GM23248 (cell line): ENCODE results near the gene SEMA3B. TPM values are rescaled to one million over a fixed set of nuclear protein-coding genes. Genes with fewer than 3 reads are reported as not detected.
A peak's percentile ranks its signal among the peaks of the same experiment; 100 is the strongest.
"Not testable (repeated sequence)": the region's sequence is repeated elsewhere in the genome, so short reads cannot be mapped to it uniquely, and the experiment has no call there.

ENCODE experiments used
- DNase-seq: peaks from one replicate; pipeline ENCODE4 v3.0.0-alpha.2; 2015
- H2AFZ ChIP-seq: fragments of 200-600 bp; sonication (generic); 2 replicates; pipeline ENCODE4 v1.6.1; 2016; ENCODE audit warnings: antibody characterized with exemption
- H3F3A ChIP-seq: fragments of 200-600 bp; sonication (generic); 2 replicates; pipeline ENCODE4 v1.6.1; 2016; ENCODE audit warnings: mild to moderate bottlenecking, antibody characterized with exemption, mixed run types; ENCODE audit not compliant: insufficient read depth
- H3K27ac ChIP-seq: fragments of 200-600 bp; sonication (generic); 2 replicates; pipeline ENCODE4 v1.5.1; 2016; ENCODE audit warnings: mild to moderate bottlenecking
- H3K27me3 ChIP-seq: fragments of 200-600 bp; sonication (generic); replicated peaks from 2 replicates; pipeline ENCODE4 v1.6.1; 2016; ENCODE audit warnings: mild to moderate bottlenecking; ENCODE audit not compliant: insufficient read depth
- H3K36me3 ChIP-seq: fragments of 200-600 bp; sonication (generic); 2 replicates; pipeline ENCODE4 v1.6.1; 2016; ENCODE audit warnings: low read depth, mild to moderate bottlenecking
- H3K4me1 ChIP-seq: fragments of 200-600 bp; sonication (generic); 2 replicates; pipeline ENCODE4 v1.6.1; 2016; ENCODE audit warnings: mild to moderate bottlenecking; ENCODE audit not compliant: insufficient read depth
- H3K4me2 ChIP-seq: fragments of 200-600 bp; sonication (generic); one replicate; pipeline ENCODE4 v1.6.1; 2016; ENCODE audit warnings: mild to moderate bottlenecking; ENCODE audit not compliant: unreplicated experiment
- H3K4me3 ChIP-seq: fragments of 200-600 bp; sonication (generic); 2 replicates; pipeline ENCODE4 v1.5.1; 2016; ENCODE audit warnings: mild to moderate bottlenecking
- H3K79me2 ChIP-seq: fragments of 200-600 bp; sonication (generic); 2 replicates; pipeline ENCODE4 v1.6.1; 2016; ENCODE audit warnings: mild to moderate bottlenecking; ENCODE audit not compliant: insufficient read depth
- H3K9ac ChIP-seq: fragments of 200-600 bp; sonication (generic); 2 replicates; pipeline ENCODE4 v1.6.1; 2016; ENCODE audit warnings: mild to moderate bottlenecking
- H3K9me2 ChIP-seq: fragments of 200-600 bp; sonication (generic); 2 replicates; pipeline ENCODE4 v1.6.1; 2016; ENCODE audit warnings: mixed run types, mild to moderate bottlenecking, moderate library complexity; ENCODE audit not compliant: insufficient read depth
- H3K9me3 ChIP-seq: fragments of 200-600 bp; sonication (generic); one replicate; pipeline ENCODE4 v1.6.1; 2017; ENCODE audit warnings: low read depth
- H4K20me1 ChIP-seq: fragments of 200-600 bp; sonication (generic); 2 replicates; pipeline ENCODE4 v1.6.0; 2016; ENCODE audit not compliant: insufficient read depth
- EZH2 ChIP-seq: fragments of 200-600 bp; sonication (generic); IDR thresholded peaks from 2 replicates; pipeline ENCODE4 v1.6.1; 2018; ENCODE audit warnings: antibody characterized with exemption, mild to moderate bottlenecking; ENCODE audit not compliant: insufficient read depth, poor library complexity, severe bottlenecking
- EZH2phosphoT487 ChIP-seq: fragments of 200-600 bp; sonication (generic); IDR thresholded peaks from 2 replicates; pipeline ENCODE4 v1.6.1; 2018; ENCODE audit warnings: antibody characterized with exemption, moderate library complexity, mild to moderate bottlenecking, low read depth; ENCODE audit not compliant: insufficient read depth
- WGBS, 2 experiments: methylation state at CpG; one replicate each; pipeline ENCODE4 v1.1.6; 2015 to 2017; ENCODE audit warnings: low lambda C conversion rate in 2 of 2, low coverage in 1 of 2; ENCODE audit errors: missing lambda C conversion rate in 2 of 2; 5-methylcytosine and 5-hydroxymethylcytosine counted together
- in situ Hi-C: fragments of 300-500 bp; cut with MboI; formaldehyde crosslinking; loops from 2 replicates; pipeline ENCODE4 v1.15.0; 2020
- polyA plus RNA-seq: library from polyadenylated mRNA; unstranded; fragments of >200 nt; fragmentation: Nextera tagmentation; extraction: Ambion mirVana; gene quantifications from 2 replicates; pipeline ENCODE4 v1.2.1, GENCODE V29; 2016
- total RNA-seq: library from RNA; depleted of rRNA; stranded (reverse); fragments of >200 nt; shearing (Covaris generic); gene quantifications from 2 replicates; pipeline ENCODE4 v1.2.3, GENCODE V29; 2014

SEMA3B gene
- total and polyA plus RNA-seq, 2 experiments from 2014 or later = 7.6 to 8.8 TPM

- Histone ChIP-seq H3K4me2 (no peak overlapping the region), H3K79me2 (peaks cover 29% of the 10 kb centered on the region), H3K27me3 (no peaks in the 10 kb centered on the region), H2AFZ (no peak overlapping the region), H3K27ac (peak overlapping the region; percentile 53), H3K9me2 (no peaks in the 10 kb centered on the region), H3K4me3 (no peak overlapping the region), H3K36me3 (peaks cover 13% of the 10 kb centered on the region), H3K9ac (peak overlapping the region; percentile 84), H3F3A (peaks cover 6% of the 10 kb centered on the region; the same call in 1 of the 2 replicates), H4K20me1 (no peaks in the 10 kb centered on the region), H3K9me3 (no peaks in the 10 kb centered on the region), H3K4me1 (peaks cover 13% of the 10 kb centered on the region)
- no peak for TF ChIP-seq EZH2
- DNase-seq = no peak
- 58 to 64% methylated on average over 18 of the region's 18 CpGs for WGBS, 2 experiments
- in situ Hi-C loops = no loop called here
These were observed 9.4 kb upstream of the SEMA3B start for GRCh38 chr3:50259432-50260026.

GRCh38 chr3:50260027-50260941 is 8.7 kb upstream of the SEMA3B start:
- TF ChIP-seq EZH2 (no peak), EZH2phosphoT487 (no peak)

GRCh38 chr3:50260942-50261441 is 8.0 kb upstream of the SEMA3B start:
- peak overlapping the region; percentile 67 for H3K4me3 ChIP-seq
- peak overlapping the region; percentile 64 for H3K27ac ChIP-seq
- peaks cover 19% of the 10 kb centered on the region for H3K4me1 ChIP-seq
- 51 to 59% methylated on average over 5 of the region's 5 CpGs for WGBS, 2 experiments
- H3K79me2 ChIP-seq = peaks cover 17% of the 10 kb centered on the region
- peaks cover 13% of the 10 kb centered on the region for H3K36me3 ChIP-seq
- no peak overlapping the region for H2AFZ ChIP-seq
- TF ChIP-seq EZH2 (no peak), EZH2phosphoT487 (no peak)
- peak overlapping the region; percentile 71 for H3K4me2 ChIP-seq
- DNase-seq = no peak
- H4K20me1 ChIP-seq = no peaks in the 10 kb centered on the region
- H3K9me3 ChIP-seq = no peaks in the 10 kb centered on the region
- in situ Hi-C loops = no loop called here
- peaks cover 6% of the 10 kb centered on the region; the same call in 1 of the 2 replicates for H3F3A ChIP-seq
- H3K27me3 ChIP-seq = no peaks in the 10 kb centered on the region
- H3K9ac ChIP-seq = peak overlapping the region; percentile 84
- no peaks in the 10 kb centered on the region for H3K9me2 ChIP-seq

More at GRCh38 chr3:50260027-50260941, 8.7 kb upstream of the SEMA3B start:
- H3F3A ChIP-seq = peaks cover 6% of the 10 kb centered on the region; the same call in 1 of the 2 replicates
- peaks cover 22% of the 10 kb centered on the region for H3K79me2 ChIP-seq
- peaks cover 18% of the 10 kb centered on the region for H3K4me1 ChIP-seq
- peak; percentile 95 for DNase-seq
- peak overlapping the region; percentile 43; the same call in 1 of the 2 replicates for H2AFZ ChIP-seq
- H3K9me2 ChIP-seq = no peaks in the 10 kb centered on the region
- peaks cover 13% of the 10 kb centered on the region for H3K36me3 ChIP-seq
- H3K9me3 ChIP-seq = no peaks in the 10 kb centered on the region
- H3K27me3 ChIP-seq = no peaks in the 10 kb centered on the region
- peak overlapping the region; percentile 64 for H3K27ac ChIP-seq
- H3K4me3 ChIP-seq = peak overlapping the region; percentile 67
- no peaks in the 10 kb centered on the region for H4K20me1 ChIP-seq
- in situ Hi-C loops = no loop called here
- peak overlapping the region; percentile 71 for H3K4me2 ChIP-seq
- 4 to 5% methylated on average over 36 to 55 of the region's 70 CpGs for WGBS, 2 experiments
- H3K9ac ChIP-seq = peak overlapping the region; percentile 84

- Histone ChIP-seq H3K36me3 (peaks cover 10% of the 10 kb centered on the region), H3K79me2 (peaks cover 12% of the 10 kb centered on the region), H2AFZ (no peak overlapping the region), H3K27ac (no peak overlapping the region), H3K4me1 (peaks cover 19% of the 10 kb centered on the region), H3K4me3 (no peak overlapping the region), H4K20me1 (no peaks in the 10 kb centered on the region), H3K27me3 (no peaks in the 10 kb centered on the region), H3K9ac (peak overlapping the region; percentile 84), H3F3A (peaks cover 6% of the 10 kb centered on the region; the same call in 1 of the 2 replicates), H3K4me2 (no peak overlapping the region), H3K9me2 (no peaks in the 10 kb centered on the region), H3K9me3 (no peaks in the 10 kb centered on the region)
- WGBS, 2 experiments = 23 to 24% methylated on average over 2 of the region's 2 CpGs
- TF ChIP-seq EZH2 (no peak), EZH2phosphoT487 (no peak)
- in situ Hi-C loops = no loop called here
- DNase-seq = no peak
These were observed 7.4 kb upstream of the SEMA3B start for GRCh38 chr3:50261505-50261904.

GRCh38 chr3:50262200-50262599 is 6.7 kb upstream of the SEMA3B start:
- H3K9ac ChIP-seq, H4K20me1 ChIP-seq, H3K4me3 ChIP-seq, H3K27ac ChIP-seq, H2AFZ ChIP-seq, H3K9me2 ChIP-seq, in situ Hi-C loops, H3K9me3 ChIP-seq, H3K4me2 ChIP-seq, H3K27me3 ChIP-seq, DNase-seq, H3K36me3 ChIP-seq, H3K79me2 ChIP-seq: not testable (repeated sequence)
- Histone ChIP-seq H3F3A (peaks cover 13% of the 10 kb centered on the region; the same call in 1 of the 2 replicates), H3K4me1 (peaks cover 22% of the 10 kb centered on the region)
- WGBS, 2 experiments = 82 to 94% methylated on average over 4 of the region's 4 CpGs
